IMR-90 (cell line): Measurements from ENCODE around the gene TENM3. TPM values are rescaled to one million over a fixed set of nuclear protein-coding genes. Genes with fewer than 3 reads are reported as not detected.

Experiments used
- ATAC-seq: fragments of 200-7000 bp; cut with Tn5 transposase; 2 replicates; pipeline ENCODE4 v1.9.1; 2020; ENCODE audit warnings: low read depth, mild to moderate bottlenecking, moderate library complexity
- BruUV-seq: library from RNA; stranded (reverse); fragments of 400-500 nt; replicated peaks from 2 replicates; lab custom pipeline; 2021; lab: Mats Ljungman, UMichigan
- CTCF ChIA-PET: fragments of 300-600 bp; formaldehyde crosslinking; extraction: SDS; loops from one replicate; lab custom pipeline; 2021; ENCODE audit warnings: antibody characterized with exemption; lab: Yijun Ruan, JAX
- POLR2A ChIA-PET: fragments of 300-600 bp; sonication (Branson Sonifier 250); formaldehyde crosslinking; loops from one replicate; lab custom pipeline; 2022; ENCODE audit warnings: antibody characterized with exemption; ENCODE audit not compliant: unreplicated experiment; lab: Charles Lee
- DNase-seq: peaks from one replicate; pipeline ENCODE4 v3.0.0; 2013
- H2AFZ ChIP-seq: replicated peaks from 2 replicates; pipeline ENCODE3; 2013; ENCODE audit warnings: low read length, mild to moderate bottlenecking; ENCODE audit not compliant: poor library complexity
- H2AK5ac ChIP-seq: 2 replicates; pipeline ENCODE4 v1.6.1; 2013; ENCODE audit warnings: low read depth, low read length, inconsistent platforms
- H2AK9ac ChIP-seq: replicated peaks from 2 replicates; pipeline ENCODE3; 2013; ENCODE audit warnings: mild to moderate bottlenecking, low read depth, low read length, moderate library complexity; ENCODE audit not compliant: poor library complexity
- H2BK120ac ChIP-seq: 2 replicates; pipeline ENCODE4 v1.6.1; 2013; ENCODE audit warnings: low read depth, low read length, inconsistent platforms
- H2BK15ac ChIP-seq: 3 replicates; pipeline ENCODE4 v1.6.1; 2013; ENCODE audit warnings: low read depth, low read length, inconsistent platforms
- H2BK20ac ChIP-seq: 2 replicates; pipeline ENCODE4 v1.6.1; 2013; ENCODE audit warnings: low read depth, mild to moderate bottlenecking, inconsistent platforms, low read length, moderate library complexity
- H2BK5ac ChIP-seq: 2 replicates; pipeline ENCODE4 v1.6.1; 2013; ENCODE audit warnings: mild to moderate bottlenecking, low read depth, low read length, inconsistent platforms; ENCODE audit not compliant: poor library complexity, severe bottlenecking
- H3K14ac ChIP-seq: replicated peaks from 2 replicates; pipeline ENCODE4 v1.6.1; 2013; ENCODE audit warnings: low read depth, low read length, inconsistent platforms
- H3K18ac ChIP-seq: 2 replicates; pipeline ENCODE4 v1.6.1; 2013; ENCODE audit warnings: low read depth, low read length, control low read depth
- H3K23ac ChIP-seq: 2 replicates; pipeline ENCODE4 v1.6.1; 2013; ENCODE audit warnings: low read depth, low read length, inconsistent platforms
- H3K27ac ChIP-seq: 2 replicates; pipeline ENCODE4 v1.5.1; 2013; ENCODE audit warnings: mild to moderate bottlenecking, control low read depth, low read length; ENCODE audit not compliant: insufficient read depth
- H3K27me3 ChIP-seq: 2 replicates; pipeline ENCODE4 v1.6.1; 2013; ENCODE audit warnings: low read length; ENCODE audit not compliant: control insufficient read depth, insufficient read depth
- H3K36me3 ChIP-seq: 2 replicates; pipeline ENCODE4 v1.6.1; 2013; ENCODE audit warnings: low read length, mixed read lengths; ENCODE audit not compliant: control insufficient read depth, insufficient read depth
- H3K4ac ChIP-seq: 2 replicates; pipeline ENCODE4 v1.6.1; 2013; ENCODE audit warnings: low read depth, low read length, inconsistent platforms
- H3K4me1 ChIP-seq: 2 replicates; pipeline ENCODE4 v1.6.1; 2013; ENCODE audit warnings: low read length, mixed read lengths; ENCODE audit not compliant: control insufficient read depth, insufficient read depth
- H3K4me2 ChIP-seq: 2 replicates; pipeline ENCODE4 v1.6.1; 2013; ENCODE audit warnings: low read depth, mild to moderate bottlenecking, control low read depth, low read length, moderate library complexity
- H3K4me3 ChIP-seq: 2 replicates; pipeline ENCODE4 v1.5.1; 2013; ENCODE audit warnings: low read depth, mild to moderate bottlenecking, control low read depth, low read length, moderate library complexity; ENCODE audit not compliant: insufficient read depth
- H3K56ac ChIP-seq: 2 replicates; pipeline ENCODE4 v1.6.1; 2013; ENCODE audit warnings: low read length, inconsistent platforms; ENCODE audit not compliant: insufficient read depth; ENCODE audit errors: extremely low read depth
- H3K79me1 ChIP-seq, 2 experiments: 2 replicates each; pipeline ENCODE4 v1.6.1; 2013; ENCODE audit warnings: low read length in 2 of 2, inconsistent platforms in 1 of 2, low read depth in 1 of 2
- H3K9ac ChIP-seq: 2 replicates; pipeline ENCODE4 v1.6.1; 2013; ENCODE audit warnings: low read depth, low read length, control low read depth
- H3K9me1 ChIP-seq: 2 replicates; pipeline ENCODE4 v1.6.1; 2013; ENCODE audit warnings: low read length, inconsistent platforms; ENCODE audit not compliant: insufficient read depth
- H3K9me3 ChIP-seq: 2 replicates; pipeline ENCODE4 v1.6.1; 2013; ENCODE audit warnings: low read length; ENCODE audit not compliant: control insufficient read depth, insufficient read depth
- H4K20me1 ChIP-seq: 2 replicates; pipeline ENCODE4 v1.6.1; 2013; ENCODE audit warnings: low read length, inconsistent platforms; ENCODE audit not compliant: insufficient read depth
- H4K5ac ChIP-seq: 2 replicates; pipeline ENCODE4 v1.6.1; 2013; ENCODE audit warnings: mild to moderate bottlenecking, low read depth, low read length, control low read depth
- H4K8ac ChIP-seq, 2 experiments: 2 replicates each; pipeline ENCODE4 v1.6.1; 2013; ENCODE audit warnings: low read depth in 2 of 2, low read length in 2 of 2, control low read depth in 1 of 2, inconsistent platforms in 1 of 2
- H4K91ac ChIP-seq: 2 replicates; pipeline ENCODE4 v1.6.1; 2013; ENCODE audit warnings: low read depth, low read length, inconsistent platforms; ENCODE audit not compliant: insufficient read depth
- CHD1 ChIP-seq: IDR thresholded peaks from 2 replicates; pipeline ENCODE4 v1.6.1; 2012; ENCODE audit warnings: low read depth, low read length, improper control_type of control experiment
- POLR2A ChIP-seq: IDR thresholded peaks from 2 replicates; pipeline ENCODE4 v1.6.1; 2012; ENCODE audit warnings: mild to moderate bottlenecking, low read depth, low read length
- RAD21 ChIP-seq: IDR thresholded peaks from 2 replicates; pipeline ENCODE4 v1.6.1; 2012; ENCODE audit warnings: low read length, improper control_type of control experiment
- RFX5 ChIP-seq: IDR thresholded peaks from 2 replicates; pipeline ENCODE4 v1.8.0; 2012; ENCODE audit warnings: low read depth, mild to moderate bottlenecking, low read length, moderate library complexity
- WGBS, 2 experiments: methylation state at CpG; one replicate each; pipeline versions ENCODE4 v1.1.5 to v1.1.7; 2013; ENCODE audit warnings: missing lambda C conversion rate in 2 of 2; ENCODE audit not compliant: insufficient read length in 1 of 2; ENCODE audit errors: extremely low coverage in 2 of 2; 5-methylcytosine and 5-hydroxymethylcytosine counted together
- dilution Hi-C: fragments of 300-500 bp; cut with HindIII; formaldehyde crosslinking; loops from one replicate; pipeline ENCODE4 v1.14.3; 2018; ENCODE audit warnings: low sequenced_read_pairs; ENCODE audit not compliant: unreplicated experiment
- in situ Hi-C: fragments of 300-500 bp; cut with MboI; formaldehyde crosslinking; loops from 3 replicates; pipeline ENCODE4 v1.14.3; 2019; ENCODE audit warnings: low sequenced_read_pairs, inconsistent platforms, mixed read lengths
- intact Hi-C: fragments of 100-400 bp; cut with micrococcal nuclease; formaldehyde crosslinking; loops from 2 replicates; pipeline ENCODE4 v1.10.0; 2022
- polyA plus RNA-seq, 3 experiments: library from polyadenylated mRNA; depleted of rRNA; stranded (reverse); fragments of >200 nt; gene quantifications; 2 replicates each; pipeline ENCODE4 v1.2.3, GENCODE V29; 2012; ENCODE audit warnings: low replicate concordance in 1 of 3
- total RNA-seq: library from RNA; depleted of rRNA; stranded (reverse); fragments of >200 nt; gene quantifications from 2 replicates; pipeline ENCODE4 v1.2.3, GENCODE V29; 2012
- TF ChIP-seq, protein P1 (sequence below): conservative IDR thresholded peaks from 2 replicates; pipeline ENCODE4 v1.5.1; 2012; ENCODE audit warnings: mild to moderate bottlenecking, low read depth, low read length, improper control_type of control experiment

Gene TENM3
- total and polyA plus RNA-seq, 2 of the 4 experiments (the other 2 are of a cell fraction): 29.9 to 173 TPM

- H4K5ac ChIP-seq: no peak overlapping the region
- no peak overlapping the region for H3K9ac ChIP-seq
- BruUV-seq: no TSS peak
- no peak overlapping the region for H3K4me3 ChIP-seq
- no peaks in the 10 kb centered on the region for H3K36me3 ChIP-seq
- H3K56ac ChIP-seq: no peak overlapping the region
- no peaks in the 10 kb centered on the region for H3K4me1 ChIP-seq
- intact Hi-C loops: no loop called here
- no peak overlapping the region for H2AK5ac ChIP-seq
- no peak overlapping the region for H2AFZ ChIP-seq
- TF ChIP-seq CHD1 (no peak), RAD21 (no peak), RFX5 (no peak), POLR2A (no peak)
- TF ChIP-seq, protein P1, sequence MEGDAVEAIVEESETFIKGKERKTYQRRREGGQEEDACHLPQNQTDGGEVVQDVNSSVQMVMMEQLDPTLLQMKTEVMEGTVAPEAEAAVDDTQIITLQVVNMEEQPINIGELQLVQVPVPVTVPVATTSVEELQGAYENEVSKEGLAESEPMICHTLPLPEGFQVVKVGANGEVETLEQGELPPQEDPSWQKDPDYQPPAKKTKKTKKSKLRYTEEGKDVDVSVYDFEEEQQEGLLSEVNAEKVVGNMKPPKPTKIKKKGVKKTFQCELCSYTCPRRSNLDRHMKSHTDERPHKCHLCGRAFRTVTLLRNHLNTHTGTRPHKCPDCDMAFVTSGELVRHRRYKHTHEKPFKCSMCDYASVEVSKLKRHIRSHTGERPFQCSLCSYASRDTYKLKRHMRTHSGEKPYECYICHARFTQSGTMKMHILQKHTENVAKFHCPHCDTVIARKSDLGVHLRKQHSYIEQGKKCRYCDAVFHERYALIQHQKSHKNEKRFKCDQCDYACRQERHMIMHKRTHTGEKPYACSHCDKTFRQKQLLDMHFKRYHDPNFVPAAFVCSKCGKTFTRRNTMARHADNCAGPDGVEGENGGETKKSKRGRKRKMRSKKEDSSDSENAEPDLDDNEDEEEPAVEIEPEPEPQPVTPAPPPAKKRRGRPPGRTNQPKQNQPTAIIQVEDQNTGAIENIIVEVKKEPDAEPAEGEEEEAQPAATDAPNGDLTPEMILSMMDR: no peak
- H2BK15ac ChIP-seq: no peak overlapping the region
- no peak overlapping the region for H4K8ac ChIP-seq
- dilution Hi-C loops: no loop called here
- in situ Hi-C loops: no loop called here
- no peak overlapping the region for H4K91ac ChIP-seq
- ChIA-PET POLR2A (no interaction called here), CTCF (no interaction called here)
- no peak overlapping the region for H3K4ac ChIP-seq
- no peaks in the 10 kb centered on the region for H3K9me1 ChIP-seq
- WGBS, 2 experiments: no CpG with 5 or more reads among the region's 10 CpGs
- H2BK20ac ChIP-seq: no peak overlapping the region
- H3K14ac ChIP-seq: no peak overlapping the region
- peaks cover 13% of the 10 kb centered on the region for H3K27me3 ChIP-seq
- no peaks in the 10 kb centered on the region for H4K20me1 ChIP-seq
- no peak overlapping the region for H3K23ac ChIP-seq
- no peak overlapping the region for H2BK120ac ChIP-seq
- DNase-seq (no peak), ATAC-seq (no peak)
- no peak overlapping the region for H2AK9ac ChIP-seq
- H3K27ac ChIP-seq: no peak overlapping the region
- no peak overlapping the region for H3K4me2 ChIP-seq
- no peak overlapping the region for H3K18ac ChIP-seq
- no peak overlapping the region for H2BK5ac ChIP-seq
- no peaks in the 10 kb centered on the region for H3K79me1 ChIP-seq
- 0 out of 2 replicates have a peak, but pooled peaks cover 2% of the 10 kb centered on the region for H3K9me3 ChIP-seq
Measured at GRCh38 chr4:182838535-182838934, 595.3 kb downstream of the TENM3 start.
